SU-DHL-6 (cell line): Measurements from ENCODE around the gene BCKDHB.

Source experiments
- EZH2phosphoT487 ChIP-seq: fragments of 200-600 bp; sonication (generic), shearing (Covaris generic); conservative IDR thresholded peaks from 2 replicates; pipeline ENCODE4 v1.6.1; 2018; ENCODE audit warnings: mild to moderate bottlenecking, antibody characterized with exemption, low read length, moderate library complexity, mixed read lengths
- TF ChIP-seq, protein P1 (sequence below): fragments of 200-600 bp; sonication (generic); IDR thresholded peaks from one replicate; pipeline ENCODE4 v1.5.1; 2017; ENCODE audit warnings: antibody characterized with exemption, mild to moderate bottlenecking, low read length, moderate library complexity; ENCODE audit not compliant: insufficient read depth, poor library complexity, severe bottlenecking

- TF ChIP-seq, protein P1, sequence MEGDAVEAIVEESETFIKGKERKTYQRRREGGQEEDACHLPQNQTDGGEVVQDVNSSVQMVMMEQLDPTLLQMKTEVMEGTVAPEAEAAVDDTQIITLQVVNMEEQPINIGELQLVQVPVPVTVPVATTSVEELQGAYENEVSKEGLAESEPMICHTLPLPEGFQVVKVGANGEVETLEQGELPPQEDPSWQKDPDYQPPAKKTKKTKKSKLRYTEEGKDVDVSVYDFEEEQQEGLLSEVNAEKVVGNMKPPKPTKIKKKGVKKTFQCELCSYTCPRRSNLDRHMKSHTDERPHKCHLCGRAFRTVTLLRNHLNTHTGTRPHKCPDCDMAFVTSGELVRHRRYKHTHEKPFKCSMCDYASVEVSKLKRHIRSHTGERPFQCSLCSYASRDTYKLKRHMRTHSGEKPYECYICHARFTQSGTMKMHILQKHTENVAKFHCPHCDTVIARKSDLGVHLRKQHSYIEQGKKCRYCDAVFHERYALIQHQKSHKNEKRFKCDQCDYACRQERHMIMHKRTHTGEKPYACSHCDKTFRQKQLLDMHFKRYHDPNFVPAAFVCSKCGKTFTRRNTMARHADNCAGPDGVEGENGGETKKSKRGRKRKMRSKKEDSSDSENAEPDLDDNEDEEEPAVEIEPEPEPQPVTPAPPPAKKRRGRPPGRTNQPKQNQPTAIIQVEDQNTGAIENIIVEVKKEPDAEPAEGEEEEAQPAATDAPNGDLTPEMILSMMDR = no peak
- no peak for TF ChIP-seq EZH2phosphoT487
These were observed 232.9 kb downstream of the BCKDHB start for GRCh38 chr6:80339421-80339820.
